ENCODE measurements around the gene MOB3A. TPM values are rescaled to one million over a fixed set of nuclear protein-coding genes. Genes with fewer than 3 reads are reported as not detected.
A peak's percentile ranks its signal among the peaks of the same experiment; 100 is the strongest.

Gene MOB3A
- total RNA-seq, 1 donor from 2014 or later, result 45.5 TPM

DNA sequence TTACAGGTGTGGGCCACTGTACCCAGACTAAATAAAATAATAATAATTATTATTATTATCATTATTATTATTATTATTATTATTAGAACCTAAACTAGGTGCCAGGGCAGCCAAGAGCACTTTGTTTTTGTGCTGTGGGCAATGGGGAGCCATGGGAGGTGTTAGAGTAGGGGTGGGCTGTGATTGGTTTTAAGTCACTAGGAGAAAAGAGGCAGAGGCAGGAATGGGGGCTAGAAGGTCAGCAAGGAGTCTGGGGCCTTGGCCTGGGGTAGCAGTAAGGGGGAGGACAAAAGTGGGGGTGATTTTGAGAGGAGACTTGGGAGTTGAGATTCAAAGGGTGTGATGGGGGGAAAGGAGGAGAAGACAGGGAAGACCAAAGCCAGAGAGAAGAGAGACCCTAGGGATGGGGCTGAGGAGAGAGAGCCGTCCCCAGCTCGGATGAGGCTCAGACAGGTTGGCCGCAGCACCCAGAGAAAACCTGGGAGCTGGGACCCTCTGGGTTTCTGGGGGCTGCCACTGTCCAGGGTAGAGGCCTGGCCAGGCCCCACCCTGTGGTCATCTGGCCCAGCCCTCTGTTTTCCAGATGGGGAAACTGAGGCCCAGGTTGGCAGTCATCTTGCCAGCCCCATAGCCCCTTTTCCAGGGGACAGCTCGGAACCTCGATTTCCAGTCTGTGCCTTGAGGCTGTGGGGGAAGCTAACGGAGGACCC, 62.9 kb downstream of the MOB3A start:
- Mint-ChIP-seq H3K27me3 (ENCODE audit: low read depth) (no peaks in the 10 kb centered on the region), H3K4me1 (ENCODE audit: low read depth) (peaks cover 17% of the 10 kb centered on the region), H3K4me3 (ENCODE audit: unreplicated experiment) (no peak overlapping the region), H3K27ac (ENCODE audit: unreplicated experiment) (no peak overlapping the region), H3K9me3 (ENCODE audit: low read depth) (peaks cover 4% of the 10 kb centered on the region), H3K36me3 (ENCODE audit: low read depth) (peaks cover 1% of the 10 kb centered on the region)
- no peak for TF ChIP-seq CTCF (IDR thresholded peaks at IDR 0.05)
- DNase-seq (ENCODE audit: low spot score), result no peak

DNA sequence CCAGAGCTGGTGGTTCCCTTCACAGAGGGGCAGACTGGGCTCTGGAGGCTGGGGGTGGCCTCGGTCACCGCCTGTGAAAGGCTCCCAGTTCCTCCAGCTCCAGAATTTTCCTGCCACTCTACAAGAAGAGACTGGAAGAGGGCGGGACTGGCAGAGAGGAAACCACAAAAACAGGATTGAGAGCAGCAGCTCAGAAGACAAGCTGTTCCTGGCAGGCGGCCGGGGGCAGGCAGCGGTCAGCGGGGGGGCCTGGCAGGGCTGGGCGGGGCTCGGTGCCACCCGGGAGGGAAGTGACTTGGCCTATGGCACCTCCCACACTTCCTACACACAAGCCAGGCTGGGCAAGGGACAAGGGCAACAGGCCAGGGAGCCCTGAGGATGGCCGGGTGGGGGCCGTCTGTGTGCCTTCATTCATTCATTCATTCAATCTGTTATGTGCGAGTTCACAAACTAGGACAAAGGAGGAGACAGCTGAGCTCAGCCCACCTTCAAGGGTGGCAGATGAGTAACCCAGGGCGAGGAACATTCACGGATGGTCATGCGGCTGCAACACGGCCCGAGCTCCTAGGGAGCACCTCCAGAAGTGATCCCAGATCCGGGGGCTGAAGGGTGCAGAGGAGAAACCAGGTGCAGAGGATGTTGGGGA, 63.7 kb downstream of the MOB3A start:
- H3K9me3 Mint-ChIP-seq (ENCODE audit: low read depth), result peaks cover 4% of the 10 kb centered on the region
- peaks cover 17% of the 10 kb centered on the region for H3K4me1 Mint-ChIP-seq (ENCODE audit: low read depth)
- H3K4me3 Mint-ChIP-seq (ENCODE audit: unreplicated experiment), result peak overlapping the region; percentile 34
- TF ChIP-seq CTCF (IDR thresholded peaks at IDR 0.05), result no peak
- H3K36me3 Mint-ChIP-seq (ENCODE audit: low read depth), result no peaks in the 10 kb centered on the region
- DNase-seq (ENCODE audit: low spot score), result peak; percentile 97
- no peaks in the 10 kb centered on the region for H3K27me3 Mint-ChIP-seq (ENCODE audit: low read depth)
- peak overlapping the region; percentile 93 for H3K27ac Mint-ChIP-seq (ENCODE audit: unreplicated experiment)

GRCh38 chr19:2027361-2027760, 68.8 kb downstream of the MOB3A start:
- Mint-ChIP-seq H3K27me3 (ENCODE audit: low read depth) (no peaks in the 10 kb centered on the region), H3K36me3 (ENCODE audit: low read depth) (no peaks in the 10 kb centered on the region), H3K4me1 (ENCODE audit: low read depth) (peaks cover 11% of the 10 kb centered on the region), H3K9me3 (ENCODE audit: low read depth) (peaks cover 3% of the 10 kb centered on the region), H3K4me3 (ENCODE audit: unreplicated experiment) (no peak overlapping the region), H3K27ac (ENCODE audit: unreplicated experiment) (no peak overlapping the region)
- TF ChIP-seq CTCF (IDR thresholded peaks at IDR 0.05), result peak; percentile 43
- no peak for DNase-seq (ENCODE audit: low spot score)

- no peak overlapping the region for H3K27ac Mint-ChIP-seq (ENCODE audit: unreplicated experiment)
- no peaks in the 10 kb centered on the region for H3K36me3 Mint-ChIP-seq (ENCODE audit: low read depth)
- no peak for DNase-seq (ENCODE audit: low spot score)
- H3K4me3 Mint-ChIP-seq (ENCODE audit: unreplicated experiment), result no peak overlapping the region
- peaks cover 3% of the 10 kb centered on the region for H3K9me3 Mint-ChIP-seq (ENCODE audit: low read depth)
- no peaks in the 10 kb centered on the region for H3K27me3 Mint-ChIP-seq (ENCODE audit: low read depth)
- no peak for TF ChIP-seq CTCF (IDR thresholded peaks at IDR 0.05)
- H3K4me1 Mint-ChIP-seq (ENCODE audit: low read depth), result peaks cover 5% of the 10 kb centered on the region
Observed at GRCh38 chr19:2026770-2027169, 69.4 kb downstream of the MOB3A start.

- no peaks in the 10 kb centered on the region for H3K27me3 Mint-ChIP-seq (ENCODE audit: low read depth)
- no peaks in the 10 kb centered on the region for H3K36me3 Mint-ChIP-seq (ENCODE audit: low read depth)
- no peak overlapping the region for H3K4me3 Mint-ChIP-seq (ENCODE audit: unreplicated experiment)
- TF ChIP-seq CTCF (IDR thresholded peaks at IDR 0.05), result no peak
- no peaks in the 10 kb centered on the region for H3K4me1 Mint-ChIP-seq (ENCODE audit: low read depth)
- no peak for DNase-seq (ENCODE audit: low spot score)
- H3K27ac Mint-ChIP-seq (ENCODE audit: unreplicated experiment), result no peak overlapping the region
- peaks cover 3% of the 10 kb centered on the region for H3K9me3 Mint-ChIP-seq (ENCODE audit: low read depth)
Observed at GRCh38 chr19:2022289-2022688, 73.8 kb downstream of the MOB3A start.
